OCI-LY7 (cell line): ENCODE data around the gene IKBKE.

Experiments used
- EZH2phosphoT487 ChIP-seq: fragments of 200-600 bp; sonication (generic); IDR thresholded peaks from 2 replicates; pipeline ENCODE4 v1.6.1; 2018; ENCODE audit warnings: low read depth, borderline replicate concordance, mild to moderate bottlenecking, mixed run types, antibody characterized with exemption, low read length, moderate library complexity, mixed read lengths
- TF ChIP-seq, protein P1 (sequence below): fragments of 200-600 bp; sonication (generic); conservative IDR thresholded peaks from 2 replicates; pipeline ENCODE4 v1.5.1; 2014; ENCODE audit warnings: mild to moderate bottlenecking, antibody characterized with exemption, low read length, moderate library complexity, mixed read lengths

DNA sequence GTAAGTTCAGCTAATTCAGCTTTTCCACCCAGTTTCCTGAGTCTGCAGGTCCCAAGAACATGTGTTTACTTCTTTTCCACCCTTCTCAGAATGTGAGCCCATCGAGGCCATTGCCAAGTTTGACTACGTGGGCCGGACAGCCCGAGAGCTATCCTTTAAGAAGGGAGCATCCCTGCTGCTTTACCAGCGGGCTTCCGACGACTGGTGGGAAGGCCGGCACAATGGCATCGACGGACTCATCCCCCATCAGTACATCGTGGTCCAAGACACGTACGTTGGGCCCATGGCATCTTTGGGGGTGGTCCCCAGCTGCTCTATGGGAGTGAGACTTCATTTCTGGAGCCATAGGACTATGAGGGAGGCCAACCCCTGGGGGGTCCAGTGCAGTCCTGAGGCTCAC, 17.2 kb upstream of the IKBKE start:
- TF ChIP-seq, protein P1, sequence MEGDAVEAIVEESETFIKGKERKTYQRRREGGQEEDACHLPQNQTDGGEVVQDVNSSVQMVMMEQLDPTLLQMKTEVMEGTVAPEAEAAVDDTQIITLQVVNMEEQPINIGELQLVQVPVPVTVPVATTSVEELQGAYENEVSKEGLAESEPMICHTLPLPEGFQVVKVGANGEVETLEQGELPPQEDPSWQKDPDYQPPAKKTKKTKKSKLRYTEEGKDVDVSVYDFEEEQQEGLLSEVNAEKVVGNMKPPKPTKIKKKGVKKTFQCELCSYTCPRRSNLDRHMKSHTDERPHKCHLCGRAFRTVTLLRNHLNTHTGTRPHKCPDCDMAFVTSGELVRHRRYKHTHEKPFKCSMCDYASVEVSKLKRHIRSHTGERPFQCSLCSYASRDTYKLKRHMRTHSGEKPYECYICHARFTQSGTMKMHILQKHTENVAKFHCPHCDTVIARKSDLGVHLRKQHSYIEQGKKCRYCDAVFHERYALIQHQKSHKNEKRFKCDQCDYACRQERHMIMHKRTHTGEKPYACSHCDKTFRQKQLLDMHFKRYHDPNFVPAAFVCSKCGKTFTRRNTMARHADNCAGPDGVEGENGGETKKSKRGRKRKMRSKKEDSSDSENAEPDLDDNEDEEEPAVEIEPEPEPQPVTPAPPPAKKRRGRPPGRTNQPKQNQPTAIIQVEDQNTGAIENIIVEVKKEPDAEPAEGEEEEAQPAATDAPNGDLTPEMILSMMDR = no peak
- TF ChIP-seq EZH2phosphoT487 = no peak
